Esophagus squamous epithelium (tissue), 5 donors: ENCODE results near the gene HSFX4. TPM values are rescaled to one million over a fixed set of nuclear protein-coding genes. Genes with fewer than 3 reads are reported as not detected.
"Not testable (repeated sequence)": the region's sequence is repeated elsewhere in the genome, so short reads cannot be mapped to it uniquely, and the experiment has no call there.

Experiments
- DNase-seq: peaks from one replicate; lab custom pipeline; 2025; lab: John Stamatoyannopoulos, UW
- H3K27ac ChIP-seq, 4 donors: fragments of 200-600 bp; sonication (generic); one replicate each; pipeline ENCODE4 v1.5.1; 2016 to 2019; ENCODE audit warnings: mild to moderate bottlenecking in 1 of 4
- H3K27me3 ChIP-seq, 4 donors: fragments of 200-600 bp; sonication (generic); 1 replicate in 3 of 4; 2 replicates in 1 of 4; pipeline versions ENCODE4 v1.5.1 to v1.6.0; 2017 to 2021; ENCODE audit warnings: antibody characterized with exemption in 1 of 4
- H3K36me3 ChIP-seq, 3 donors: fragments of 200-600 bp; sonication (generic); one replicate each; pipeline ENCODE4 v1.5.1; 2016 to 2019
- H3K4me1 ChIP-seq, 3 donors: fragments of 200-600 bp; sonication (generic); one replicate each; pipeline ENCODE4 v1.5.1; 2017 to 2019
- H3K4me3 ChIP-seq, 4 donors: fragments of 200-600 bp; sonication (generic); 1 replicate in 3 of 4; 2 replicates in 1 of 4; pipeline ENCODE4 v1.5.1; 2016 to 2019; ENCODE audit warnings: mild to moderate bottlenecking in 2 of 4, moderate library complexity in 1 of 4
- H3K9me3 ChIP-seq, 3 donors: fragments of 200-600 bp; sonication (generic); one replicate each; pipeline ENCODE4 v1.5.1; 2016 to 2019
- CTCF ChIP-seq, 6 experiments: fragments of 450-650 bp in 4 of 6; fragments of 200-600 bp in 2 of 6; sonication (generic) in 2 of 6; IDR thresholded peaks; one replicate each; pipeline ENCODE4 v1.5.1; 2016 to 2019; ENCODE audit warnings: antibody characterized with exemption in 6 of 6, mild to moderate bottlenecking in 4 of 6, moderate library complexity in 4 of 6
- POLR2A ChIP-seq, 4 donors: fragments of 450-650 bp; IDR thresholded peaks; one replicate each; pipeline ENCODE4 v1.6.1; 2017; ENCODE audit warnings: antibody characterized with exemption in 4 of 4, mild to moderate bottlenecking in 4 of 4, moderate library complexity in 3 of 4
- WGBS, 2 donors: methylation state at CpG; one replicate each; pipeline ENCODE4 v1.1.5; 2018; 5-methylcytosine and 5-hydroxymethylcytosine counted together
- intact Hi-C: fragments of 100-400 bp; cut with DNase I; formaldehyde crosslinking; loops from one replicate; pipeline ENCODE4 v1.15.0; 2022
- total RNA-seq, 4 donors: library from RNA; depleted of rRNA; stranded (reverse); fragments of >200 nt; gene quantifications; one replicate each; pipeline ENCODE4 v1.1.0, GENCODE V29; 2016
- donor health status: DM: yes; HTN: yes; CAD: no.

HSFX4 gene
- total RNA-seq, 4 donors from 2014 or later: not detected

GRCh38 chrX:149939905-149940673 lies 10.7 kb downstream of the HSFX4 start:
- peaks cover 0 to 9% (median 0%) of the 10 kb centered on the region in 3 donors for H3K36me3 ChIP-seq
- H3K4me3 ChIP-seq: peak overlapping the region; percentile 32 to 79 (median 64)
- no peaks in the 10 kb centered on the region for H3K27me3 ChIP-seq
- peak overlapping the region; percentile 93 to 97 (median 94) for H3K27ac ChIP-seq
- intact Hi-C loops: no loop called here
- TF ChIP-seq CTCF (IDR thresholded peaks at IDR 0.05) (no peak), POLR2A (IDR thresholded peaks at IDR 0.05) (peak in 2 of 4 donors; percentile 23 to 43)
- H3K4me1 ChIP-seq: peaks cover 0 to 11% (median 3%) of the 10 kb centered on the region in 3 donors
- peak; percentile 77 for DNase-seq
- H3K9me3 ChIP-seq: no peaks in the 10 kb centered on the region
- 1 to 51% methylated on average over 23 to 27 of the region's 27 CpGs for WGBS, 2 donors

DNA sequence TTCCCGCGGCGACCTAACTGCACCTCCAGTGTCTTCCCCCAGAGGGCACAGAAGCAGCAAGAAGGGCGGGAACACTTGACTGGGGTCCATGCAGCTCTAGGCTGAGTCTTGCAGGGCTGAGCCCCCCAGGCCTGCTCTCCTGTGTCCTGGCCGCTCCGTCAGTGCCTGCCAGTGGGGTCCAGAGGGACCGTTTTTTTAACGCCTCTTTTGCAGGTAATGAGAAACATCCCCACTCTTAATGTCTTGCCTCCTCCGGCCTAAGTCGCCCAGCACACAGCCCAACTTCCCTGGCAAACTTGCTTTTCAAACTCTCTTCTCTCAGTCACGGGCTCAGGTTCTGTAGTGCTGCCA lies 11.3 kb downstream of the HSFX4 start:
- H3K27ac ChIP-seq: peak overlapping the region in 3 of 4 donors; percentile 63 to 95 (median 69)
- H3K27me3 ChIP-seq: not testable (repeated sequence)

GRCh38 chrX:149945087-149945670 lies 15.8 kb downstream of the HSFX4 start:
- DNase-seq, intact Hi-C loops, H3K4me3 ChIP-seq, H3K27me3 ChIP-seq, H3K27ac ChIP-seq, H3K9me3 ChIP-seq, H3K4me1 ChIP-seq: not testable (repeated sequence)
- H3K36me3 ChIP-seq: peaks cover 0 to 44% (median 0%) of the 10 kb centered on the region in 3 donors
- 84 to 85% methylated on average over 10 to 11 of the region's 11 CpGs for WGBS, 2 donors

More for the DNA sequence above, 11.3 kb downstream of the HSFX4 start:
- WGBS, 2 donors: 13 to 56% methylated on average over 3 to 11 of the region's 11 CpGs
- intact Hi-C loops, H3K9me3 ChIP-seq, DNase-seq: not testable (repeated sequence)
- peak in 5 of 6 experiments; percentile 29 to 64 (median 50) for TF ChIP-seq CTCF (IDR thresholded peaks at IDR 0.05)
- peaks cover 0 to 11% (median 3%) of the 10 kb centered on the region in 3 donors for H3K4me1 ChIP-seq
- H3K36me3 ChIP-seq: peaks cover 0 to 14% (median 0%) of the 10 kb centered on the region in 3 donors
- peak overlapping the region in 3 of 4 donors; percentile 20 to 79 (median 57) for H3K4me3 ChIP-seq

DNA sequence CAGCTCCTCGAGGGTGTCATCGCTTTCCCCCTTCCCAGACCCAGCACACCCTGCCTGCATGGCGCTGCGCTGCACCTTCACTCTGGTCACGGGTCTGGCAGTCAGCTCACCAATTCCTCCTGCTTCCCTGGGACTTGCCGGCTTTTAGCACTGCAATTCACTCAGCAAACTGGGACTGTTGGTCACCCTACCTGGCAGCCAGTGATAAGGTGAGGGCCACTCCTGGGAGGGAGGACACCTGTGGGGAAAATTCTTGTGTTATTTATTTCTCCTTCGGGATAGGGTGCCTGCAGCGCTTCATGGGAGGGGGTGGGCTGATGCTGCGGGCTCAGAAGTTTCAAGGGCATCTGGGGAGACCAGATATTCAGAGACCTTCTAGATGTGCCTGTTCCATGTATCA lies 16.4 kb downstream of the HSFX4 start:
- DNase-seq, H3K27me3 ChIP-seq, H3K4me3 ChIP-seq, H3K4me1 ChIP-seq, H3K27ac ChIP-seq, intact Hi-C loops, H3K9me3 ChIP-seq: not testable (repeated sequence)
- H3K36me3 ChIP-seq: peaks cover 0 to 44% (median 0%) of the 10 kb centered on the region in 3 donors
- 50% methylated on average over 1 of the region's 9 CpGs; no CpG with 5 or more reads in 1 of the 2 donors for WGBS, 2 donors

- DNase-seq, H3K4me1 ChIP-seq, H3K27ac ChIP-seq, H3K4me3 ChIP-seq, intact Hi-C loops, H3K27me3 ChIP-seq, H3K9me3 ChIP-seq: not testable (repeated sequence)
- WGBS, 2 donors: no CpG with 5 or more reads among the region's 3 CpGs
- H3K36me3 ChIP-seq: peaks cover 0 to 44% (median 0%) of the 10 kb centered on the region in 3 donors
These were observed 17.6 kb downstream of the HSFX4 start for GRCh38 chrX:149946932-149947331.

DNA sequence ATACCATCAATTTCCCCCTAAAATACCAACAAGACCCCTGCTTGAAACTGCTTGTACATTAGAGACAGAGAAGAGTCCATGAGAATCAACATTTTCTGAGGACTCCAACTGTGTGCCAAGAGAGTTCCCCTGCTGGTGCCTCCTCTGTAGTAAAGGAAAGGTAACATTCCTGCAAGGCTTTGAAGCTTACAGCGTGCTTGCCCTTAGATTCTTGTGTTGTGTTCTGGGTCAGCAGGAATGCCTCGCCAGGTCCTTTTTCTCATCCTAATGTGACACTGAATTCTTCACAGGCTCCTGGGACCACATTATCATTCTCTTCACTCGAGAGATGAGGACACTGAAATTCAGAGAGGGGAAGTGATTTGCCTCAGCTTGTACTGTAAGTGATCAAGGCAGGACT lies 18.6 kb downstream of the HSFX4 start:
- no peaks in the 10 kb centered on the region for H3K27me3 ChIP-seq
- TF ChIP-seq CTCF (IDR thresholded peaks at IDR 0.05) (no peak), POLR2A (IDR thresholded peaks at IDR 0.05) (no peak)
- DNase-seq: no peak
- H3K27ac ChIP-seq: no peak overlapping the region
- no peak overlapping the region for H3K4me3 ChIP-seq
- no peaks in the 10 kb centered on the region for H3K9me3 ChIP-seq
- intact Hi-C loops: no loop called here
- peaks cover 0 to 5% (median 0%) of the 10 kb centered on the region in 3 donors for H3K4me1 ChIP-seq
- 40 to 53% methylated on average over 1 to 3 of the region's 3 CpGs for WGBS, 2 donors
- peaks cover 0 to 49% (median 0%) of the 10 kb centered on the region in 3 donors for H3K36me3 ChIP-seq
